Activated CD8-positive, alpha-beta T cell treated with anti-CD3 and anti-CD28 coated beads for 36 hours (primary cell): ENCODE data around the gene SRSF2. TPM values are rescaled to one million over a fixed set of nuclear protein-coding genes. Genes with fewer than 3 reads are reported as not detected.
"Not testable (repeated sequence)": the region's sequence is repeated elsewhere in the genome, so short reads cannot be mapped to it uniquely, and the experiment has no call there.

Source experiments
- ATAC-seq: fragments of 200-7000 bp; cut with Tn5 transposase; one replicate; pipeline ENCODE4 v1.10.0; 2021; ENCODE audit warnings: mild to moderate bottlenecking, moderate library complexity
- CTCF ChIA-PET: fragments of 350-600 bp; sonication (Branson Sonifier 250); formaldehyde crosslinking; loops from one replicate; lab custom pipeline; 2021; ENCODE audit warnings: antibody characterized with exemption; lab: Charles Lee
- POLR2A ChIA-PET: fragments of 350-600 bp; sonication (Branson Sonifier 250); formaldehyde crosslinking; loops from one replicate; lab custom pipeline; 2021; ENCODE audit warnings: antibody characterized with exemption; lab: Charles Lee
- DNase-seq: peaks from one replicate; pipeline ENCODE4 v3.0.0-alpha.2; 2020
- H3K27ac Mint-ChIP-seq: one replicate; pipeline ENCODE4 v1.8.0; 2021; ENCODE audit warnings: mild to moderate bottlenecking, mixed read lengths
- H3K27me3 Mint-ChIP-seq: one replicate; pipeline ENCODE4 v1.8.0; 2021; ENCODE audit warnings: mixed read lengths
- H3K36me3 Mint-ChIP-seq: one replicate; pipeline ENCODE4 v1.8.0; 2021; ENCODE audit warnings: low read depth, mixed read lengths
- H3K4me1 Mint-ChIP-seq: one replicate; pipeline ENCODE4 v1.8.0; 2021; ENCODE audit warnings: low read depth, mixed read lengths
- H3K4me3 Mint-ChIP-seq: one replicate; pipeline ENCODE4 v1.8.0; 2021; ENCODE audit warnings: mild to moderate bottlenecking, moderate library complexity, mixed read lengths
- H3K9me3 Mint-ChIP-seq: one replicate; pipeline ENCODE4 v1.8.0; 2021; ENCODE audit warnings: mixed read lengths
- CTCF ChIP-seq: fragments of 200-600 bp; IDR thresholded peaks from one replicate; pipeline ENCODE4 v1.8.0; 2022; ENCODE audit warnings: antibody characterized with exemption, mild to moderate bottlenecking
- intact Hi-C: fragments of 100-400 bp; cut with micrococcal nuclease; formaldehyde crosslinking; loops from one replicate; pipeline ENCODE4 v1.10.0; 2022
- total RNA-seq, 2 experiments: library from RNA; stranded (reverse); gene quantifications; one replicate each; pipeline ENCODE4 v1.2.3, GENCODE V29; 2021

Gene SRSF2
- total RNA-seq, 2 experiments from 2014 or later = 344 to 364 TPM

- H3K9me3 Mint-ChIP-seq = no peaks in the 10 kb centered on the region
Observed at GRCh38 chr17:76723812-76724211, 13.3 kb downstream of the SRSF2 start.

GRCh38 chr17:76722977-76723376 lies 14.2 kb downstream of the SRSF2 start:
- POLR2A ChIA-PET = interaction anchor here (1.2 to 8.0 kb wide), 3 partner anchors 9 to 14 kb away, joined by 3 to 184 read pairs (median 3); partner anchors contain the start of genes MFSD11 and SRSF2
- Mint-ChIP-seq H3K4me1 (peaks cover 42% of the 10 kb centered on the region), H3K4me3 (peak overlapping the region; percentile 37), H3K36me3 (peaks cover 82% of the 10 kb centered on the region), H3K27ac (peak overlapping the region; percentile 30)
- CTCF ChIA-PET = interaction anchor here (1.0 to 9.5 kb wide), 2 partner anchors 9 to 165 kb away, joined by 3 to 83 read pairs; no protein-coding TSS in a partner anchor
- H3K9me3 Mint-ChIP-seq, ATAC-seq, H3K27me3 Mint-ChIP-seq, DNase-seq, intact Hi-C loops: not testable (repeated sequence)

More at GRCh38 chr17:76723812-76724211, 13.3 kb downstream of the SRSF2 start:
- no peak for TF ChIP-seq CTCF
- Mint-ChIP-seq H3K27me3 (no peaks in the 10 kb centered on the region), H3K4me1 (peaks cover 35% of the 10 kb centered on the region), H3K4me3 (peak overlapping the region; percentile 37), H3K36me3 (peaks cover 75% of the 10 kb centered on the region), H3K27ac (peak overlapping the region; percentile 39)
- CTCF ChIA-PET = interaction anchor here (1.2 to 9.5 kb wide), 2 partner anchors 10 to 100 kb away, joined by 3 to 83 read pairs; no protein-coding TSS in a partner anchor
- intact Hi-C loops = no loop called here
- POLR2A ChIA-PET = interaction anchor here (1.3 to 8.0 kb wide), 3 partner anchors 9 to 21 kb away, joined by 3 to 184 read pairs (median 76); partner anchors contain the start of genes MFSD11, MXRA7 and SRSF2
- ATAC-seq (no peak), DNase-seq (no peak)

GRCh38 chr17:76722279-76722678 lies 14.9 kb downstream of the SRSF2 start:
- intact Hi-C loops = no loop called here
- ATAC-seq = no peak
- POLR2A ChIA-PET = interaction anchor here (1.0 to 8.0 kb wide), 4 partner anchors 9 to 14 kb away, joined by 3 to 184 read pairs (median 3); partner anchors contain the start of genes MFSD11 and SRSF2
- no peaks in the 10 kb centered on the region for H3K9me3 Mint-ChIP-seq
- peaks cover 78% of the 10 kb centered on the region for H3K36me3 Mint-ChIP-seq
- peaks cover 44% of the 10 kb centered on the region for H3K4me1 Mint-ChIP-seq
- no peaks in the 10 kb centered on the region for H3K27me3 Mint-ChIP-seq
- no peak overlapping the region for H3K27ac Mint-ChIP-seq
- H3K4me3 Mint-ChIP-seq = no peak overlapping the region
- no peak for DNase-seq
- no peak for TF ChIP-seq CTCF
- CTCF ChIA-PET = interaction anchor here (1.0 to 9.5 kb wide), 2 partner anchors 8 to 164 kb away, joined by 3 to 83 read pairs; no protein-coding TSS in a partner anchor

- CTCF ChIA-PET = interaction anchor here (9.5 kb wide), 1 partner anchor 7 kb away, joined by 83 read pairs; no protein-coding TSS in a partner anchor
Observed at GRCh38 chr17:76721463-76721862, 15.7 kb downstream of the SRSF2 start.

GRCh38 chr17:76720941-76721340 lies 16.2 kb downstream of the SRSF2 start:
- peaks cover 86% of the 10 kb centered on the region for H3K36me3 Mint-ChIP-seq
- no peak for TF ChIP-seq CTCF
- H3K4me3 Mint-ChIP-seq = no peak overlapping the region
- intact Hi-C loops = no loop called here
- H3K27ac Mint-ChIP-seq = no peak overlapping the region
- no peaks in the 10 kb centered on the region for H3K27me3 Mint-ChIP-seq
- ChIA-PET POLR2A (interaction anchor here (0.6 to 8.0 kb wide), 3 partner anchors 15 to 113 kb away, joined by 3 to 184 read pairs (median 4); partner anchors contain the start of genes MFSD11 and SRSF2), CTCF (interaction anchor here (9.5 kb wide), 1 partner anchor 7 kb away, joined by 83 read pairs; no protein-coding TSS in a partner anchor)
- ATAC-seq (no peak), DNase-seq (no peak)
- H3K9me3 Mint-ChIP-seq = no peaks in the 10 kb centered on the region
- peaks cover 57% of the 10 kb centered on the region for H3K4me1 Mint-ChIP-seq

More at GRCh38 chr17:76721463-76721862, 15.7 kb downstream of the SRSF2 start:
- Mint-ChIP-seq H3K4me3 (no peak overlapping the region), H3K27me3 (no peaks in the 10 kb centered on the region), H3K36me3 (peaks cover 84% of the 10 kb centered on the region), H3K27ac (peak overlapping the region; percentile 58), H3K9me3 (no peaks in the 10 kb centered on the region), H3K4me1 (peaks cover 52% of the 10 kb centered on the region)
- no peak for ATAC-seq
- no peak for DNase-seq
- POLR2A ChIA-PET = interaction anchor here (0.6 to 8.0 kb wide), 4 partner anchors 13 to 113 kb away, joined by 3 to 184 read pairs (median 4); partner anchors contain the start of genes MFSD11 and SRSF2
- no peak for TF ChIP-seq CTCF
- intact Hi-C loops = no loop called here
